GM21619 (cell line): ENCODE data around the gene SPTB.

Source experiments
- ATAC-seq: cut with Tn5 transposase; IDR thresholded peaks from one replicate; pipeline ENCODE4 v1.9.1; 2021; ENCODE audit not compliant: unreplicated experiment

SPTB gene

DNA sequence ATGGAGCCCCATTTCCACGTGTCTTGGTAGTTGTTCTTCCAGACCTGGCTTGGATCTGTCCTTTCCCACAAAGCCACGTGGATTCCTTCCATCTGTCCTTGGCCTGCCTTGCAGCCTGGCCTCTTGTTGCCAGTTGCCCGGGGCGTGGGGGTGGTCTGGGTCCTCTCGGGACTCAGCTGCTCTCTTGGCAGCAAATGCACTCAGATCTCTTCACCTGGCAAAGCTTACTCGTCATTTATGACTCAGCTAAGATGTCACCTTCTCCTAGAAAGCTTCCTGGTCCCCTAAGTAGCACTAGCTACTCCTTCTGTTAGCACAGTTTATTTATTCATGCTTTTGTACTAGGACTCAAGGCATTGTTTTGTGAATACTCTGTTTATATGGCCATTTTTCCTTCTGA, 161.8 kb downstream of the SPTB start:
- no peak for ATAC-seq

DNA sequence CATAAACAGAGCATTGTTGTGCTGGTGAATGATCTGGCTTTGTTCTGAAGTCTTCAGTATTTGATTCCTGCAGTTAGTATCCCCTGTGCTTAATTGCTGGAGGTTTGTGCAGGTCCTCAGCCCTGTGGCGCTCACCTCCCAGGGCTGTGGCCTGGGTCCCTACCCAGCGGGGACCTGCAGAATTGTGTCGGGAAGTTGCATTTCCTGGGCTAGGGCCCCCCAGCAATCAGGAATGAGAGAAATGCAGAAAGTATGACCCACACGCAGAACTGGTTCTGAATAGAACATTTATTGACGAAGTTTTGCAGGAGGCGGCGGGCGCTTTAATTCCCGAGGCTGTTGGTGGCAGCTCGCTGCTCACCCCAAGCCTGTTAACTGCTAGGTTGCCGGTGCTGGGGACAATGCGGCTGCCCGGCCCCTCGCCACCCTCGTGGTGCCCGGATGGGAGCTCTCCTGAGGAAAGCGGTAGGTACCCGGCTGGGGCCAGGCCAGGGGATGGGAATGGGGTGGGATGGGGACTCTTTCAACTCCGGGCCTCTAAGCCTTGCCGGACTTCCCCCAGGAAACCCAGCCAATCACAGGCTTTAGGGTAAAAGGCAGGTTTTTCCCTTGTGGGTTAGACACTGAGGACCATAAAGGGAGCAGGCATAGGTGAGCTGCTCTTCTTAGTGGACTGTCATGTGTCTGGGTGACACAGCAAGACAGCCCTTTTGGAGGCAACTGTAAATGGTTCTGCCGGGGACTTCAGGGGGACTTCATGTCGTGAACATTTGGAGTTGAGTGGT, 163.9 kb downstream of the SPTB start:
- ATAC-seq, result no peak

DNA sequence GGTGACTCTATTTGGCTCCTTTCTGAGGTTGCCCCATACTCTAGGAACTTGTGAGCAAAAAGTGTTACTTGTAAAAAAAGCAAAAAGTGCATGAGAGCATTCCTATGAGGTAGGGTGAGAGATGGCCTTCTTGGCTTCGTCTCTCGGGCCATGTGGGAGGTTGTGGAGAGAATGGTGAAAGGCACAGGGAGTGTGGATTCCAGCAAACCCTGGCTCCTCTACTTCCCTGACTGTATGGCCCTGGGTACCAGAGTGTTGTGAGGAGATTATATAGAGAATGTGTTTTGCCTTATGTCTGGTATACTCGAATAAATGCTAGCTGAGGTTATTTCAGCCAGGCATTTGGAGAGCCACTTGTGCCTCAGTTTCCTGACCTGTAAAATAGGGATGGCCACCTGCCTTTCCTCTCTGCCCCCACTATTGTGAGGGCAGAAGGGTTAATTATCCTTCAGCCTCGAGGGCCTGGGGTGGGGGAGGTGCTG, 164.5 kb downstream of the SPTB start:
- ATAC-seq, result no peak

DNA sequence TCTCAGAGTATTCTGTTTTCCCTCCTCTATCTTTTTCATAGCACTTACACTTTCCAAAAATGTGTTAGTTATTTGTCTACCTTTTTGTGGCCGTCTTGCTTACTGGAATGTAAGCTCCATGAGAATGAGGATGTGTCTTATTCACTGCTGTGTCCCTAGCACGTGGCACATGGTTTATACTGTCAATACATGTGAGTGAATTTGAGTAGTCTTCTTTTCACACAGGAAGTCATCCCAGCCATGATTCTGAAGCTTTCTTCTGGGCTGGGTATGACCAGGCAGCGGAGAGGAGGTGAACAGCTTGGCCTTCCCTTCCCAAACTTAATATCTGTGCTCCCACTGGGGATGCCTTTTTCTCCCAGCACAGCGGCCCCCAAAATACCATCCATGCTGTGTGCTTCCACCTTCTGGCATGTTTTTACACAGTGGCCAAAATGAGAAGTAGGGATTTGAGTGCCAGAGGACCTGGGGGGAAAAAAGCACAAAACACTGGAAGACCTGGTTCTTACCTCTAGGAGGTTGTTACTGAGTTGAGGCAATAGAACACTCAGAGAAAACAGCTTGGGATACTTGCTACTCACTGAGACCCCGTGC, 165.2 kb downstream of the SPTB start:
- no peak for ATAC-seq

DNA sequence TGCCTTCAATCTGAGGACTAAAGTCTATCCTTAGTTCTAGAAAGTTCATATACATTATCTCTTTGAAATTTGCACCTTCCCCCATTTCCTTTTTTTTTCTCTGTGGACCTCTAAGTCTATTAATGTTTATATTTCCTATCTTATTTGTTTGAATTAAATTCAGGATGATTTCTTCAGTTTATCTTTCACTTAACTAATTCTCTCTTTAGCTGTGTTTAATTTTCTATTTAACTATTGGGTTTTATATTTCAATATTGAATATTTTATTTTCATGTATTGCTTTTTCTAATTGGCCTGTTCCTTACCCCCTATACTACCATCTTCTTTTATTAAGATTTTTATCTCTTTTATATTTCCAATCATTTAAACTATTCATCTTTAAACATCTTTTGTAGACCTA, 166.0 kb downstream of the SPTB start:
- ATAC-seq, result no peak

DNA sequence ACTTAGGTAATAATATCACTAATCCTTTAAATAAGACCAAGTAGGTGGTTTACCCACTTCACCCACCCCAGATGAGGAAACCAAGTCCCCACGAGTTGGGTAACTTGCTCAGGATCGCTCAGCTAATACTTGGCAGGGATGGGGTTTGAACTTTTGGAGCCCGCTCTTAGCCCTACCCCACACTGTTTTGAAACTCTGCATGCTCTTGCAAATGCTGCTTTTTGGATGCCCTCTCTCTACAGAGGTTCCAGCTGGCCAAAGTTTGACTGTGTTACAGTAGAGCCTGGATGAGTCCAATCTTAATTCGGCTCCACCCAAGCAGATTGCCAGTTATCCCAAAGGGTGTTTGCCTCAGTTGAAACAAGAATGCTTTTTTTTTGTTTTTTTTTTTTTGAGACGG, 168.7 kb downstream of the SPTB start:
- ATAC-seq, result no peak

DNA sequence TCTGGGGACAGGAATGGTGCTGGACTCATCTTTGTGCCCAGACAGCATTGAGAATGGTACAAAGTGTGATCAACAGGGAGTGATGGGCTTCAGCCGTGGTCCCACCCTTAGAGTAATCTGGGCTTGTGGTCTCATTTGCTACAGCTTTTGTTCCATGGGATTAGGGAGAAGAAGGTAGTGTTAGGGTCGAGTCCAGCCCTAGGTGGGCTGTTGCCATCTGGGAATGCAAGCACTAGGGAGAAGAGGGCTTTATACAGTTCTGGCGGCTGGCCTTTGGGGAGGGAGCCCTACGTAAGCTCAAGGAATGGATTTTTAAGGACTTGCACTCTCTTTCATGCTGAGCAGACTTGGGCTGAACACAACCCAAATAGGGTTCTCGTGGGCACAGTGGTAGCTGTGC, 170.6 kb downstream of the SPTB start:
- no peak for ATAC-seq

DNA sequence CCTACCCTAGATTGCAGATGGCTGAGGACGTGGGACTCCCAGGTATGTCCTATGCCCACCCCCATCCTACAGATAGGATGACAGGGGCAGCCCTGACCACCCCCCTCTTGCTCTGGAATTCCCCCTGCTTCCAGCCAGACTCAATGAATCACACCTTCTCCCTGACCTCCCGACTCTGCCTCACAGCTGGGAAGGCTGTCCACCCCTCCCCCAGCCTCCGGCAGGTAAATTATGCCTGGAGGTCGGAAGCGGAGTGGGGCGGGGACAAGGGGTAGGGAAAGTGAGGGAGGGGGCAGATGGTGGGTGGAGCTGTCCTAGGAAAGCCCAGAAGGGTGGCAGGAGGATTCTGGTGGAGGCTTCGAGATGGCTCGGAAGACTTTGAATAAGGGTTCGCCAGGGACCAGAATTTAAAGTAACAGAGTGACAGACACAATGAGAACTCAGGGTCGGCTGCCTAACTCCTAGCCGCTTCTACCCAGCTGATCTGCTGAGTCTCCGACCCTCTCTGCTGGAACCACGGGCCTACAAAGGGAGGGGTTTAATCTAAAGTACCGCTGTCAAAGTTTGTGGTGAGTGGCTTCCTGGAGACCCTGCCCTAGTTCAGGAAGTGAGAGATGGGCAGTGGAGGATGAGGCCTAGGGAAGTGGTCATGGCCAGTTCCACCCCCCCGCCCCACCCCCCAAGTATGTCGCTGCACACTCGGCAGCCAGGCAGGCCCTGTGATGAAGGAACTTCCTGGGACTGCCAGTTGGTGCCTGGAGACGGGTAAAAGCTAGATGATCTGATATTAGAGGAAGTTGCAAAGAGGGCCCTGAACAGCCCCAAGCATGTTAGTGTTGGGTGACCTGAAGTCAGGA, 171.3 kb downstream of the SPTB start:
- ATAC-seq, result no peak

DNA sequence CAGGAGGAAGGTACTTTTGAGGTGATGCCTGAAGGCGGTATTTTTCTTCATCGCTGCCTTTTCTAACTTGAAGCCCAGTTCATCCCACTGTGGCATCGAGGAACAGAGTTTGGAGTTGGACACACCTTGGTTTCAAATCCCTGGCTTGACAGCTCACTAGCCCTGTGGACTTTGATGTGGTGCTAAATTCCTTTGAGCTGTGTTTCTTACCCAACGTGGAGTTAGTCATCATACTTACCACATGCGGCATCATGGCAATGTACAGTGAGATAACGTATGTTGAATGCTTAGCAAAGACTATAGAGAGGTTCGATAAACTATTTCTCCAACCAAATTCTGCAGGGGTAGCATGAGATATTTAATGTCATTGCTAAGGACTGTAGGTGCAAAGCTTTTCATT, 172.0 kb downstream of the SPTB start:
- no peak for ATAC-seq

DNA sequence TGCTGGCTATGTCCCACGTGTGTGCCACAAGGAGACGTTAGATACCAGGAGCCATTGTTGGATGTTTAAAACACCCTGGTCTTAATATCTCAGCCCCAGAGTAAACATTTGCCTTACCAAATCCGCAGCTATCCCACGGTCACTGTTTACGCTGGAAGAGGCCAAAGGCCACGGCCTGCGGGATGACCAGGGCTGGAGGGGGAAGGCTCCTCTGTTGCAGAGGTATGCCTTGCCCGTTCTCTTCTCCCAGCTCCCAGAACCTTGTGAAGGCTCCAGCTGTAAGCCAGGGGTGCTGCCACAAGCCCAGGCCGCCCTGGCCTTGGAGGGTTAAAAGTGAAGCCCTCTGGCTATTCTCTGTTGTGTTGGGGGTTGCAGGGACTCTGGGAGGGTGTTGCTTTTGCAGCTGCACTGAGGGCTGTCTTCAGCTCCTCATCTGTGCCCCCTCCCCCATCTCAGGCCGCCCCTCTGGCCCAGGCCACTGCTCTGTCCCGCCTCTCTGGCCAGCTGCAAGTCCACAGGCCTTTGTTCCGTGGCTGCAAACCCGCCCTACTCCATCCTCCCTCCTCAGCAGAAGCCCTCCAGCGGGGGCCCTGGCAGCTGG, 173.0 kb downstream of the SPTB start:
- no peak for ATAC-seq

DNA sequence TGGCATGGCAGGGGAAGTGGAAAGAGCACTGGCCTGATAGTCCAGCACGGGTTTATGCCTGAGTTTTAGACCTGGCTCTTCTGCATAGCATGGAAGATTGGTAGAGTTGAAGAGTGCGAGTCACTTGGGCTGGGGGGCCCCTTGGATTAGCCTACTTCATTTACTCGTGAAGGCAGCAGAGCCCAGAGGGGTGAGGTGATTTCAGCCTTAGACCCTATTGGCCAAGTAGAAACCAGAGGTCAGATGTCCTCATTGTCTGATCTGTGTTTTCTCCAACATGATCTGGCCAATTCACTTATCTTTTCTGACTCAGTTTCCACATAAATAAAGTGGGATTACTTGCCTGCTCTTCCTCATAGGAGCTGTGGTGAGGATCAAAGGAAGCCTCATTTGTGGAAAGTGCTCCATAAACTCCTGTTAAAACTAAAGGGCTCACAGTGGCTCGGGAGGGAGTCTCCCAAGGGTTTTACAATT, 173.6 kb downstream of the SPTB start:
- ATAC-seq, result no peak

DNA sequence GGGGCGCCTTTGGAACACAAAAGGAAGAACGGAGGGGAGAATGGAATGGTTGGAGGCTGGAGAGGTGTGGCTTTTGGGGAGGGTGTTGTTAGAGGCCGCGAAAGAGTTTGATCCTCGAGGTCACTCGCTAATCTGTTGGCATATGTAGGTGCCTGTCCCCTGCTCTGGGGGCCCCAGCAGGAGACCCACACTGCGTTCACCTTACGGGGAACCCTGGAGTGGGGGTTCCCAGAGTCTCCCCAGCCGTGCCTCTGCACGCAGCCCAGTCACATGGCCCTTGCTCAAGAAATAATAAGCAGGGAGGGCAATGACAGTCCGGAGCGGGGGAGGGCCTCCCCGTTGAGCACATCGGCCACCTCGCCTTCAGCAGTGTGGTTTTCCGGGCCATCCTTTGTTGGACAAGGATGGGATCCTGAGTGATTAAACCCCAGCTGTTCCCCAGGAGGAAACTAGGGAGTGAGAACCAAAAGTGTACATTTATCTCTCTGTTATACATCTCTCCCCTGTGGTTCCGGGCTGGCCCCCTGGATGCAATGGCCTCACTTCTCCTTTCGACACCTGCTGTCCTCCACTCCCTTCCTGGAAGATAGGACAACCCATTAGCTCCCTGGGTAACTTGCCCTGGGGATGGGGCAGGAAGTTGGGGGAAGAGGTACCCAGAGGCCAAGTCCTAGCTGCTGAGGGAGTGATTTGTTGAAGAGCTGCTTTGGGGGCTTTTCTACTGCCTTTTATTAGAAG, 174.2 kb downstream of the SPTB start:
- no peak for ATAC-seq

DNA sequence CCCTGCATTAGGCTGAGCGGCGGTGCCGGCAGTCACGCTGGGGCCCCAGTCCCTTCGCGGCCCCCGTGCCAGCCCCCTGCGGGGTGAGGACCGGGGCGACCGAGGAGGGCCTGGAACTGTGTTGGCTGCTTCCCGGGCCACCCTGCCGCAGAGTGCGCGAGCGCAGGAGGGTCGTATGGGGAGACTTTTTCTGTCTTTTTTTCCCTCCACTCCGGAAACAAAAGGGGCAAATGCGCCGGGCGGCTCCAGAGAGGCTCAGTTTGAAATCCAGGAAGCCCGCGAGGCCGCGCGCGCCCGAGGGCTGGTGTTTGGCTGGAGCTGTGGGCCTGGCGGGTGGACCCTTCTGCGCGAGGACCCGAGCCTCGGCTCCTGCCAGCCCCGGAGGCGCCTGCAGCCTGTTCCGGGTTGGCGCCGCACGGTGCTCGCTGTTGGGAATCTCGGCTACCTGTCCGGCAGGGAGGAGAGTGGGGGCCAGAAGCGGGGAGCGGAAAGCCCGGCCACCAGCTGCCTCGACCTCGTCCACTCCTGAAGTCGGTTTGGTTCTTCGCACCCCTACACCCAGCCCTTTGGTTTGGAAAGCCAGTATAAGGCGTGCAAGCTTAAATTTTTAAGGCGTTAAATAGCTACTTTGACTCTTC, 174.8 kb downstream of the SPTB start:
- no peak for ATAC-seq

DNA sequence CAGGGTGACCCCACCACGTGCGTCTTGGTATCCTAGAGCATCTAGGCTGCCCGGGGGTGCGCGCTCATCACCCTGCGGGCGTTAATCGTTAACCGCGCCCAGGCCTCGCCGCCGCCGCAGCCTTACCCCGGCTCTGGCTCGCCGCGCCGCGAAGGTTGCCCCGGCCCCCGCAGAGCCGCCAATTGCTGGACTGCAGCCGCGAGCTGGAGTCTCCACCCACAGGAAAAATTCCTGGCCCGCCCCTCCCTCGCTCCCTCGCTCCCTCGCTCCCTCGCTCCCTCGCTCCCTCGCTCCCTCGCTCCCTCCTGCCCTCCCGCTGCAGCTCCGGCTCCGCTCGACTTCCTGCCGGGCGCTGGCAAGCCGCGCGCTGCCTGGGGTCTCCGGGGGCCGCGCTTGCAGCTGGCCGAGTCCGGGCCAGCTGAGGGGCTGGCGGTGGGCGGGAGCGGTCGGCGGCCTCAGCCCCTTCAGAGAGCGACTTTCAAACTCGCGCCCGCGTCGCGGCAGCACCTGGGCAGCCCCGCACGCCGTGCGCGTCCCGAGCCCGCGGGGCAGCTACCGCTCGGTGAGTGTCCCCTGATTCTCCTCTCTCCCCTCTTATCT, 175.5 kb downstream of the SPTB start, which contains the start of gene PLEKHG3:
Gene PLEKHG3, plus strand, starts transcription at position 282 of the 600 bp plus-strand sequence. CDS start 23,208 bp downstream, outside the sequence.
- no peak for ATAC-seq

DNA sequence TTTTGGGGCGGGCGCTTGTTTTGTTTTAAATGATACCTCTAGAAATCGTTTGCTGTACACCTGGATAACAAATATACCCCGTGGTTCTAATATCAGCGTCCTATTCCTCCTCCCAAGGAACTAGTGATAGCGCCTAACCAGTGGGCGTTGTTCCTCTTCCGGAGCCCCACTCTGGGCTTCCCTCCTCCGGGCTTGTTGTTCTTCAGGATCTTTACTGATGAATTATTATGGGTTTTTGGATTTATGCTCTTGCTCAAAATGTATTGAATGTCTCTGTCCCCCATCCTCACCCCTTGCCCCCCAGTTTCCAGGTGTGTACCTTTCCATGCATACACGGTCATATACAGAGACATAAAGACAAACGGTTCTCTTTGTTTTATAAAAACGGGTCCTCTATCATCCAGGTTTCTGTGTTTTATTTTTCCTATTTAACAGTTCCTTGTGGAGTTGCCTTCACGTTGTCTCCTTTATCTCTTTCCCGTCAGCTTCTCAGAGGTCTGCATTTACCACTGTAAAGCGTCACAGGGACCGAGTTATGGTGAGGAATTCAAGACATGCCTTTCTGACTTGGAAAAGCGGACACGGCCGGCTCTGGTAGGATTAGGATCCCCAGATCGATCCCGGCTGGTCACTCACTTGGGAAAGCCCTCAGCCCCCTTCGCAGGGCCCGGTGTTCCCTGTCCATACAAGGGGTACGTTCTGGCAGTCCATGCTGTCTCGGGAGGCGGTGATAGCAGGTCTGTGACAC, 176.1 kb downstream of the SPTB start:
- ATAC-seq, result no peak

DNA sequence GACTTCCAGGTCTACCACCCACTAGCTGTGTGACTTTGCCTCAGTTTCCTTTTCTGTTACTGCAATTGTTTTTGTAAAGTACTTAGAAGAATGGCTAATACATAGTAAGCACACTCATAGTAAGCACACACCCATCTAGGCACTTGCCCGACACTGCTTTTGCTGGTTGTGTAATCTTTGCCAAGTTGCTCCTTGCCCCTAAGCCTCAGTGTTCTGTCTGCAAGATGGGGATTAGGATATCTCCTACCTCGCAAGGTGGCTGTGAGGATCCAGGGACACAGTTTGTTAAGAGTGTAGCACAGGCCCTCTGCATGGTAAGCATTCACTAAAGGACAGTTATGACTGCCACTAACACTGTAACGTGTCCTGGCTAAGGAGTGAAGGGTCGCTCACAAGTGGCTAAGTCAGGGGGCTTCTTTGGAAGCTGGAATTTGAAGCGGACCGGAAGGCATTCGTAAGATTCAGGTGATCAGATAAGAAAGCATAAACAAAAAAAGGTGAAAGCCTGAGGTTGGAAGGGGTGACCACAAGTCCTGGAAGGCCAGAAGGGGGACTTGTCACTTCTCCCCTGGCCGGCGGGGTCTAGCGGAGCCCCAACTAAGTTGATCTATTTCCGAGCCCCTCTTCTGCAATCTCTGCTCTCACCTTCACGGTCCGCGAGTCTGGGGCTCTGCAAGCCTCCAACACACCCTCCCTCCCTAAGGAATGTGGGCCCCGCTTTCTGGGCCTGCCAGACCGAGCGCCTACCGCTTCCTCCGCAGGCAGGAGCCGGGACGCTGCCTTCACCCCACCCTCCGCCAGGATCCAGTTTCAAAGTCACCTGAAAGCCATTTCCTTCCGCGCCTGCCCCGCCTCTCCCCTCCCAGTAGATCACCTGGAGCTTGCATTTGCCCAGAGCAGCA, 177.0 kb downstream of the SPTB start:
- no peak for ATAC-seq

DNA sequence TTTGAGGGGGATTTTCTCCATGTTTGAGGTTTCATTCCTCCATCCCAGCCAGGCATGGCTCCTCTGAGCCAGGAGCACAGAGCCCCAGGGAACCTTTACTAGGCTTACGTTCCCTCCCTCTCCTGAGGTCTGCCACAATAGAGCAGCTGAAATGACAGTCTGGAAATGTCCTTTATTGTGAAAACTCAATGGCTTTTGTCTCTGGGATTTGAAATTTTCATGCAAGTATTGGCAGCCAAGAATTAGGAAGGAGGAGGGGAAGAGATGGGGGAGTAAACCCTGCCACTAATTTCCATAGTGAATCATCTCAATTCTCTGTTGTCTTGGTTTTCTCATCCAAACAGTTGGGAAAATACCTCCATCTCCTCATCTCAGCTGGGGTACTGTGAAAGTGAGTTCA, 178.0 kb downstream of the SPTB start:
- ATAC-seq, result no peak

DNA sequence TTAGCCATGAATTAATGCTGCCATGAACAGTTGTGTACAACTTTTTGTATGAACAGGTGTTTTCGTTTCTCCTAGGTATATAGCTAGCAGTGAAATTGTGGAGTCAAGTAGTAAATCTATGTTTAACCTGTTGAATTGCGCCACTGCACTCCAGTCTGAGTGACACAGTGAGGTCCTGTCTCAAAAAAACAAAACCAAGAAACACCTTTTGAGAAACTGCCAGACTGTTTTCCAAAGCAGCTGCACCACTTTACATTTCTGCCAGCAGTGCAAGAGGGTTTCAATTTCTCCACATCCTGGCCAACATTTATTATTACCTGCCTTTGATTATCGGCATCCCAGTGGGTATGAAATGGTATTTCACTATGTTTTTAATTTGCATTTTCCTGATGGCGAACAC, 178.8 kb downstream of the SPTB start:
- ATAC-seq, result no peak
